Natural killer cell (primary cell): ENCODE results near the gene MED12L. TPM values are rescaled to one million over a fixed set of nuclear protein-coding genes. Genes with fewer than 3 reads are reported as not detected.

Experiments used
- ATAC-seq, 3 donors: fragments of 150-1000 bp in 2 of 3; fragments of 200-7000 bp in 1 of 3; cut with Tn5 transposase; 1 replicate in 1 of 3; 2 replicates in 2 of 3; pipeline ENCODE4 v1.10.0; 2021; ENCODE audit warnings: mild to moderate bottlenecking in 2 of 3, moderate library complexity in 2 of 3
- DNase-seq, 2 donors: peaks; one replicate each; pipeline versions ENCODE4 v3.0.0 to v3.0.0-alpha.2; 2013 to 2021; ENCODE audit warnings: mixed read lengths in 1 of 2
- H3K27ac ChIP-seq: one replicate; pipeline ENCODE4 v1.5.1; 2013; ENCODE audit warnings: mild to moderate bottlenecking, low read length
- H3K27me3 ChIP-seq: one replicate; pipeline ENCODE4 v1.6.1; 2013; ENCODE audit warnings: low read length; ENCODE audit not compliant: control insufficient read depth, insufficient read depth
- H3K36me3 ChIP-seq: one replicate; pipeline ENCODE4 v1.6.1; 2013; ENCODE audit warnings: low read length; ENCODE audit not compliant: control insufficient read depth, insufficient read depth
- H3K4me1 ChIP-seq: one replicate; pipeline ENCODE4 v1.6.1; 2013; ENCODE audit warnings: low read length; ENCODE audit not compliant: control insufficient read depth, insufficient read depth
- H3K4me3 ChIP-seq: one replicate; pipeline ENCODE4 v1.5.1; 2013; ENCODE audit warnings: low read length
- H3K9me3 ChIP-seq: one replicate; pipeline ENCODE4 v1.6.1; 2013; ENCODE audit warnings: low read length; ENCODE audit not compliant: control insufficient read depth, insufficient read depth
- H3K27ac Mint-ChIP-seq, 2 donors: one replicate each; pipeline ENCODE4 v1.8.0; 2022; ENCODE audit warnings: mild to moderate bottlenecking in 2 of 2, mixed read lengths in 2 of 2, moderate library complexity in 1 of 2
- H3K27me3 Mint-ChIP-seq, 2 donors: one replicate each; pipeline ENCODE4 v1.8.0; 2022; ENCODE audit warnings: low read depth in 2 of 2, mixed read lengths in 2 of 2
- H3K36me3 Mint-ChIP-seq: one replicate; pipeline ENCODE4 v1.8.0; 2022; ENCODE audit warnings: mixed read lengths
- H3K4me1 Mint-ChIP-seq, 2 donors: one replicate each; pipeline ENCODE4 v1.8.0; 2022; ENCODE audit warnings: mixed read lengths in 2 of 2
- H3K4me3 Mint-ChIP-seq: one replicate; pipeline ENCODE4 v1.8.0; 2022; ENCODE audit warnings: mild to moderate bottlenecking, moderate library complexity, mixed read lengths
- H3K9me3 Mint-ChIP-seq, 2 donors: one replicate each; pipeline ENCODE4 v1.8.0; 2022; ENCODE audit warnings: mixed read lengths in 2 of 2
- WGBS: methylation state at CpG from one replicate; pipeline ENCODE4 v1.1.7; 2013; ENCODE audit warnings: missing lambda C conversion rate; ENCODE audit not compliant: insufficient coverage; 5-methylcytosine and 5-hydroxymethylcytosine counted together
- intact Hi-C: fragments of 100-400 bp; cut with micrococcal nuclease; formaldehyde crosslinking; loops from one replicate; pipeline ENCODE4 v1.14.2; 2022
- total RNA-seq, 4 donors: library from RNA; stranded (reverse); fragments of 120-200 nt in 1 of 4; gene quantifications; one replicate each; pipeline versions ENCODE4 v1.2.3 to v1.2.4, GENCODE V29; 2013 to 2022
- TF ChIP-seq, protein P1 (sequence below): fragments of 200-600 bp; IDR thresholded peaks from one replicate; pipeline ENCODE4 v1.8.0; 2022; ENCODE audit warnings: antibody characterized with exemption

Gene MED12L
- total RNA-seq, 3 donors from 2014 or later (not counting 1 experiment from before 2014, with no cell fraction given): 3.0 to 6.5 (median 3.0) TPM

- H3K36me3 Mint-ChIP-seq: no peaks in the 10 kb centered on the region
- no peak for DNase-seq
- Histone ChIP-seq H3K27ac (no peak overlapping the region), H3K4me1 (no peaks in the 10 kb centered on the region), H3K9me3 (no peaks in the 10 kb centered on the region), H3K36me3 (no peaks in the 10 kb centered on the region), H3K27me3 (no peaks in the 10 kb centered on the region), H3K4me3 (no peak overlapping the region)
- H3K4me1 Mint-ChIP-seq: no peaks in the 10 kb centered on the region
- no peak overlapping the region for H3K4me3 Mint-ChIP-seq
- no peaks in the 10 kb centered on the region for H3K9me3 Mint-ChIP-seq
- H3K27ac Mint-ChIP-seq: no peak overlapping the region
- H3K27me3 Mint-ChIP-seq: peaks cover 10 to 16% of the 10 kb centered on the region in 2 donors
- ATAC-seq: no peak
- intact Hi-C loops: no loop called here
- 89% methylated on average over 2 of the region's 2 CpGs for WGBS
- TF ChIP-seq, protein P1, sequence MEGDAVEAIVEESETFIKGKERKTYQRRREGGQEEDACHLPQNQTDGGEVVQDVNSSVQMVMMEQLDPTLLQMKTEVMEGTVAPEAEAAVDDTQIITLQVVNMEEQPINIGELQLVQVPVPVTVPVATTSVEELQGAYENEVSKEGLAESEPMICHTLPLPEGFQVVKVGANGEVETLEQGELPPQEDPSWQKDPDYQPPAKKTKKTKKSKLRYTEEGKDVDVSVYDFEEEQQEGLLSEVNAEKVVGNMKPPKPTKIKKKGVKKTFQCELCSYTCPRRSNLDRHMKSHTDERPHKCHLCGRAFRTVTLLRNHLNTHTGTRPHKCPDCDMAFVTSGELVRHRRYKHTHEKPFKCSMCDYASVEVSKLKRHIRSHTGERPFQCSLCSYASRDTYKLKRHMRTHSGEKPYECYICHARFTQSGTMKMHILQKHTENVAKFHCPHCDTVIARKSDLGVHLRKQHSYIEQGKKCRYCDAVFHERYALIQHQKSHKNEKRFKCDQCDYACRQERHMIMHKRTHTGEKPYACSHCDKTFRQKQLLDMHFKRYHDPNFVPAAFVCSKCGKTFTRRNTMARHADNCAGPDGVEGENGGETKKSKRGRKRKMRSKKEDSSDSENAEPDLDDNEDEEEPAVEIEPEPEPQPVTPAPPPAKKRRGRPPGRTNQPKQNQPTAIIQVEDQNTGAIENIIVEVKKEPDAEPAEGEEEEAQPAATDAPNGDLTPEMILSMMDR: no peak
Observed at GRCh38 chr3:151093148-151093547, 7.7 kb downstream of the MED12L start.

DNA sequence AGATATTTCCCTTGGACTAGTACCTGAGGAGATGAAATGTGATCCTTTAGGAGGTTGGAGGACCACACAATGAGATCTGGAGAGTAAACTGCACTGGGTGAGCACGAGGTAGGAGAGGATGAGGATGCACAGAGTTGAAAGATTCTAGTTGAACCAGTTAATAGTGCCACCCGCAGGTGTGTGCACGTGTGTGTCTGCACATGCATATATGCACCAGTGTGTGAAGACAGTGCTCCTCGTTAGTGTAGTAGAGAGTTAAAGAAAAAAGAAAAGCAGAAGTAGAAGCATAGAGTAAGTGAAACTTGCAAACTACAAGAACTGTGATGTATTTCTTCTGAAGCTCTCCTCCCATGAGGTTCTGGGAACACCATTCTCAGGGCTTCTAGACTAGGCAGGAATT, 8.4 kb downstream of the MED12L start:
- intact Hi-C loops: no loop called here

GRCh38 chr3:151096716-151097115, 11.3 kb downstream of the MED12L start:
- H3K4me3 Mint-ChIP-seq: no peak overlapping the region
- no peak overlapping the region for H3K4me3 ChIP-seq
- peaks cover 17 to 19% of the 10 kb centered on the region in 2 donors for H3K27me3 Mint-ChIP-seq
- DNase-seq (no peak), ATAC-seq (no peak)
- TF ChIP-seq, protein P1: no peak
- H3K27ac Mint-ChIP-seq: no peak overlapping the region
- H3K9me3 ChIP-seq: no peaks in the 10 kb centered on the region
- no peaks in the 10 kb centered on the region for H3K4me1 ChIP-seq
- H3K27ac ChIP-seq: no peak overlapping the region
- no peaks in the 10 kb centered on the region for H3K9me3 Mint-ChIP-seq
- no peaks in the 10 kb centered on the region for H3K4me1 Mint-ChIP-seq
- no peaks in the 10 kb centered on the region for H3K36me3 Mint-ChIP-seq
- intact Hi-C loops: no loop called here
- 30% methylated on average over 2 of the region's 2 CpGs for WGBS
- H3K27me3 ChIP-seq: no peaks in the 10 kb centered on the region
- no peaks in the 10 kb centered on the region for H3K36me3 ChIP-seq

More for the DNA sequence above, 8.4 kb downstream of the MED12L start:
- Histone ChIP-seq H3K27ac (no peak overlapping the region), H3K4me3 (no peak overlapping the region), H3K36me3 (no peaks in the 10 kb centered on the region), H3K9me3 (no peaks in the 10 kb centered on the region), H3K27me3 (no peaks in the 10 kb centered on the region), H3K4me1 (no peaks in the 10 kb centered on the region)
- WGBS: 27% methylated on average over 4 of the region's 4 CpGs
- Mint-ChIP-seq H3K4me3 (no peak overlapping the region), H3K36me3 (no peaks in the 10 kb centered on the region), H3K27me3 (peaks cover 16% of the 10 kb centered on the region in 2 donors), H3K27ac (no peak overlapping the region), H3K4me1 (no peaks in the 10 kb centered on the region), H3K9me3 (no peaks in the 10 kb centered on the region)
- TF ChIP-seq, protein P1: no peak
- ATAC-seq (peak in 1 of 3 donors; percentile 21), DNase-seq (no peak)

GRCh38 chr3:151100076-151100475, 14.6 kb downstream of the MED12L start:
- DNase-seq: no peak

More at GRCh38 chr3:151100076-151100475, 14.6 kb downstream of the MED12L start:
- Mint-ChIP-seq H3K36me3 (no peaks in the 10 kb centered on the region), H3K9me3 (no peaks in the 10 kb centered on the region), H3K4me3 (no peak overlapping the region), H3K4me1 (no peaks in the 10 kb centered on the region), H3K27ac (no peak overlapping the region), H3K27me3 (peaks cover 8 to 14% of the 10 kb centered on the region in 2 donors)
- WGBS: no CpG with 5 or more reads among the region's 1 CpG
- Histone ChIP-seq H3K4me3 (no peak overlapping the region), H3K36me3 (no peaks in the 10 kb centered on the region), H3K4me1 (no peaks in the 10 kb centered on the region), H3K27ac (no peak overlapping the region), H3K27me3 (no peaks in the 10 kb centered on the region), H3K9me3 (no peaks in the 10 kb centered on the region)
- TF ChIP-seq, protein P1: no peak
- intact Hi-C loops: no loop called here
- ATAC-seq: no peak
